HTERT RPE-1 (cell line): ENCODE results near the gene CAMTA1.

Experiments
- in situ Hi-C: fragments of 300-500 bp; cut with MboI; formaldehyde crosslinking; loops from 4 replicates; pipeline ENCODE4 v1.14.3; 2020; ENCODE audit warnings: low sequenced_read_pairs

The CAMTA1 gene

GRCh38 chr1:7716506-7716905 is 931.3 kb downstream of the CAMTA1 start:
- in situ Hi-C loops: no loop called here

- in situ Hi-C loops: no loop called here
These were observed 932.6 kb downstream of the CAMTA1 start for GRCh38 chr1:7717748-7718368.

GRCh38 chr1:7719468-7720094 is 934.3 kb downstream of the CAMTA1 start:
- in situ Hi-C loops: no loop called here

GRCh38 chr1:7721940-7722669 is 936.9 kb downstream of the CAMTA1 start:
- in situ Hi-C loops: no loop called here

- in situ Hi-C loops: no loop called here
These were observed 937.4 kb downstream of the CAMTA1 start for GRCh38 chr1:7722670-7723012.

- in situ Hi-C loops: no loop called here
These were observed 941.4 kb downstream of the CAMTA1 start for GRCh38 chr1:7726623-7727022.

GRCh38 chr1:7727809-7728471 is 942.7 kb downstream of the CAMTA1 start:
- in situ Hi-C loops: no loop called here

GRCh38 chr1:7729761-7730160 is 944.5 kb downstream of the CAMTA1 start:
- in situ Hi-C loops: no loop called here

GRCh38 chr1:7732331-7732730 is 947.1 kb downstream of the CAMTA1 start:
- in situ Hi-C loops: no loop called here

GRCh38 chr1:7733276-7733675 is 948.0 kb downstream of the CAMTA1 start:
- in situ Hi-C loops: no loop called here

GRCh38 chr1:7738044-7738443 is 952.8 kb downstream of the CAMTA1 start:
- in situ Hi-C loops: no loop called here

GRCh38 chr1:7743346-7743745 is 958.1 kb downstream of the CAMTA1 start:
- in situ Hi-C loops: no loop called here

GRCh38 chr1:7744882-7745281 is 959.6 kb downstream of the CAMTA1 start:
- in situ Hi-C loops: no loop called here

GRCh38 chr1:7745783-7746182 is 960.5 kb downstream of the CAMTA1 start:
- in situ Hi-C loops: no loop called here

- in situ Hi-C loops: no loop called here
These were observed 962.4 kb downstream of the CAMTA1 start for GRCh38 chr1:7747605-7748004.

- in situ Hi-C loops: no loop called here
These were observed 963.9 kb downstream of the CAMTA1 start for GRCh38 chr1:7749126-7749525.

GRCh38 chr1:7751174-7751573 is 965.9 kb downstream of the CAMTA1 start:
- in situ Hi-C loops: no loop called here

- in situ Hi-C loops: no loop called here
These were observed 967.5 kb downstream of the CAMTA1 start for GRCh38 chr1:7752512-7753417.

- in situ Hi-C loops: no loop called here
These were observed 968.4 kb downstream of the CAMTA1 start for GRCh38 chr1:7753641-7754040.

- in situ Hi-C loops: no loop called here
These were observed 969.0 kb downstream of the CAMTA1 start for GRCh38 chr1:7754234-7754633.

- in situ Hi-C loops: no loop called here
These were observed 970.2 kb downstream of the CAMTA1 start for GRCh38 chr1:7755448-7755847.
